Measurements from ENCODE around the gene DMGDH. TPM values are rescaled to one million over a fixed set of nuclear protein-coding genes. Genes with fewer than 3 reads are reported as not detected.

Gene DMGDH
- total and polyA plus RNA-seq, 10 of the 15 experiments (the other 5 are each of a cell fraction or from before 2014, with no cell fraction given), result 0.22 to 1.5 (median 0.44) TPM; not detected in 3

DNA sequence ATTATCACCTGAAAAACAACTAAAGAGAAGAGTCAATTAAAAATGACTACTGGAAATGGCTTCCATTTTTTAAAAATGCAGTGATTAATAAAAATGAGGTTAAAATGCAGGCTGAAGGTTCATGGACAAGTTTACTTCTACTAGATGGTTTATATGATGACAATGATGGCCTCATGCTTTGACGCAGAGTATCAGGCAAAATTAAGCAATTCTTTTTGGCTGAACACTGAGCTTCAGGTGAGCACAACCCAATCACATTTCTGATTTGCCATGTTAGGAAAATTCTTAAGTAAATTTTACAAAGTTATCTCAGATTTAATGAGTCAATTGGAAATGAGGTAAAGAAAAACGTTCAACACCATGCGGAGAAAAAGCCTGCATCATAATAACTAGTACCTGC lies 22.3 kb downstream of the DMGDH start (continued):
- TF ChIP-seq EP300 (IDR thresholded peaks at IDR 0.05; ENCODE audit: borderline replicate concordance in 1 of 2, control insufficient read depth in 1 of 2, low read depth in 2 of 2, low read length in 2 of 2), result no peak
- no peak for TF ChIP-seq NR2C2 (IDR thresholded peaks at IDR 0.05; ENCODE audit: borderline replicate concordance, control insufficient read depth, insufficient read length, low read depth)

DNA sequence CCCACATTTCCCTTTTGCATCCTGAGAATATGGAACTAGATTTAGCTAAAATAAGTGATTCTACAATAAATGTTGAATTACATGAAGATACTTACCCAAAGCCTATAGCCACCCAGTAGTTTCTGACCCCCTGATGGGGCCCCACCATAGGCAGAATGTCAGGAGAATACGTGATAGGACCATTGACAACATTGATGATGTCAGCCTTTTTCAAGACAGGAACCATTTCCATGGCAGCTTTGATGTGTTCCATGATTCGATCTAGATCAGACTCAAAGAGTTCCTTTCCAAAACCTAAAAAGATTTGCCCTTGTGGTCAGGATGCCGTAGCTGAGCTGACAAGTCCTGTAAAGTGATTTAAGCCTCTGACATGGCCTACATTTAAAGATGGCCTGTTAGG lies 27.3 kb downstream of the DMGDH start:
- Histone ChIP-seq H3K4me2 (ENCODE audit: control insufficient read depth, insufficient read depth) (no peak overlapping the region), H3K4me3 (no peak overlapping the region), H4K20me1 (ENCODE audit: control insufficient read depth, insufficient read depth) (no peaks in the 10 kb centered on the region), H2AFZ (ENCODE audit: control insufficient read depth, low read depth, low read length) (no peak overlapping the region), H3K27me3 (replicated peaks in 1 of 2; ENCODE audit: control insufficient read depth in 2 of 2, insufficient read depth in 2 of 2, low read length in 1 of 2) (no peaks in the 10 kb centered on the region; a peak in 1 of 4 replicates), H3K9ac (ENCODE audit: control insufficient read depth, insufficient read depth, low read length) (no peak overlapping the region), H3K36me3 (ENCODE audit: control insufficient read depth in 2 of 2, insufficient read depth in 2 of 2, low read length in 1 of 2) (no peaks in the 10 kb centered on the region), H3K27ac (ENCODE audit: control insufficient read depth, insufficient read depth) (no peak overlapping the region), H3K4me1 (ENCODE audit: control insufficient read depth, insufficient read depth, low read length) (no peaks in the 10 kb centered on the region), H3K79me2 (ENCODE audit: control insufficient read depth, insufficient read depth, low read length) (no peaks in the 10 kb centered on the region), H3K9me3 (replicated peaks; ENCODE audit: control insufficient read depth, insufficient read depth, low read length) (no peaks in the 10 kb centered on the region)
- BruUV-seq (replicated peaks), result no TSS peak
- ChIA-PET CTCF (interaction anchor here (0.8 to 8.9 kb wide), 4 partner anchors 9 to 143 kb away, joined by 3 to 68 read pairs (median 5); no protein-coding TSS in a partner anchor), RAD21 (ENCODE audit: unreplicated experiment) (no interaction called here), POLR2A (interaction anchor here (0.6 kb wide), 1 partner anchor 404 kb away, joined by 4 read pairs; no protein-coding TSS in a partner anchor), SMC1A (ENCODE audit: uncharacterized antibody, unreplicated experiment) (interaction anchor here (1.4 kb wide), 1 partner anchor 22 kb away, joined by 4 read pairs; no protein-coding TSS in a partner anchor)
- FAIRE-seq (no peak), ATAC-seq (no peak), DNase-seq (ENCODE audit: low read depth, low spot score) (no peak)
- intact Hi-C loops (cut with micrococcal nuclease; ENCODE audit: unreplicated experiment) (no loop called here), in situ Hi-C loops (cut with MboI) (no loop called here)
- 36% methylated on average over 3 of the region's 3 CpGs for WGBS (ENCODE audit: insufficient coverage, insufficient replicate concordance, low lambda C conversion rate, missing lambda C conversion rate)
- TF ChIP-seq, protein P1, sequence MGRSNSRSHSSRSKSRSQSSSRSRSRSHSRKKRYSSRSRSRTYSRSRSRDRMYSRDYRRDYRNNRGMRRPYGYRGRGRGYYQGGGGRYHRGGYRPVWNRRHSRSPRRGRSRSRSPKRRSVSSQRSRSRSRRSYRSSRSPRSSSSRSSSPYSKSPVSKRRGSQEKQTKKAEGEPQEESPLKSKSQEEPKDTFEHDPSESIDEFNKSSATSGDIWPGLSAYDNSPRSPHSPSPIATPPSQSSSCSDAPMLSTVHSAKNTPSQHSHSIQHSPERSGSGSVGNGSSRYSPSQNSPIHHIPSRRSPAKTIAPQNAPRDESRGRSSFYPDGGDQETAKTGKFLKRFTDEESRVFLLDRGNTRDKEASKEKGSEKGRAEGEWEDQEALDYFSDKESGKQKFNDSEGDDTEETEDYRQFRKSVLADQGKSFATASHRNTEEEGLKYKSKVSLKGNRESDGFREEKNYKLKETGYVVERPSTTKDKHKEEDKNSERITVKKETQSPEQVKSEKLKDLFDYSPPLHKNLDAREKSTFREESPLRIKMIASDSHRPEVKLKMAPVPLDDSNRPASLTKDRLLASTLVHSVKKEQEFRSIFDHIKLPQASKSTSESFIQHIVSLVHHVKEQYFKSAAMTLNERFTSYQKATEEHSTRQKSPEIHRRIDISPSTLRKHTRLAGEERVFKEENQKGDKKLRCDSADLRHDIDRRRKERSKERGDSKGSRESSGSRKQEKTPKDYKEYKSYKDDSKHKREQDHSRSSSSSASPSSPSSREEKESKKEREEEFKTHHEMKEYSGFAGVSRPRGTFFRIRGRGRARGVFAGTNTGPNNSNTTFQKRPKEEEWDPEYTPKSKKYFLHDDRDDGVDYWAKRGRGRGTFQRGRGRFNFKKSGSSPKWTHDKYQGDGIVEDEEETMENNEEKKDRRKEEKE (IDR thresholded peaks at IDR 0.05), result no peak
- no peak for TF ChIP-seq POLR2A (IDR thresholded peaks at IDR 0.05; ENCODE audit: low read depth, low read length)
- TF ChIP-seq YY1 (IDR thresholded peaks at IDR 0.05; ENCODE audit: low read depth, low read length), result no peak
- TF ChIP-seq, protein P2, sequence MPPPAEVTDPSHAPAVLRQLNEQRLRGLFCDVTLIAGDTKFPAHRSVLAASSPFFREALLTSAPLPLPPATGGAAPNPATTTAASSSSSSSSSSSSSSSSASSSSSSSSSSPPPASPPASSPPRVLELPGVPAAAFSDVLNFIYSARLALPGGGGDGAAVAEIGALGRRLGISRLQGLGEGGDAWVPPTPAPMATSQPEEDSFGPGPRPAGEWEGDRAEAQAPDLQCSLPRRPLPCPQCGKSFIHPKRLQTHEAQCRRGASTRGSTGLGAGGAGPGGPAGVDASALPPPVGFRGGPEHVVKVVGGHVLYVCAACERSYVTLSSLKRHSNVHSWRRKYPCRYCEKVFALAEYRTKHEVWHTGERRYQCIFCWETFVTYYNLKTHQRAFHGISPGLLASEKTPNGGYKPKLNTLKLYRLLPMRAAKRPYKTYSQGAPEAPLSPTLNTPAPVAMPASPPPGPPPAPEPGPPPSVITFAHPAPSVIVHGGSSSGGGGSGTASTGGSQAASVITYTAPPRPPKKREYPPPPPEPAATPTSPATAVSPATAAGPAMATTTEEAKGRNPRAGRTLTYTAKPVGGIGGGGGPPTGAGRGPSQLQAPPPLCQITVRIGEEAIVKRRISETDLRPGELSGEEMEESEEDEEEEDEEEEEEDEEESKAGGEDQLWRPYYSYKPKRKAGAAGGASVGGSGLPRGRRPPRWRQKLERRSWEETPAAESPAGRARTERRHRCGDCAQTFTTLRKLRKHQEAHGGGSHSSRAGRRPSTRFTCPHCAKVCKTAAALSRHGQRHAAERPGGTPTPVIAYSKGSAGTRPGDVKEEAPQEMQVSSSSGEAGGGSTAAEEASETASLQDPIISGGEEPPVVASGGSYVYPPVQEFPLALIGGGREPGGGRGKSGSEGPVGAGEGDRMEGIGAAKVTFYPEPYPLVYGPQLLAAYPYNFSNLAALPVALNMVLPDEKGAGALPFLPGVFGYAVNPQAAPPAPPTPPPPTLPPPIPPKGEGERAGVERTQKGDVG (CRISPR knock-in tag; IDR thresholded peaks at IDR 0.05), result no peak
- TF ChIP-seq CREB1 (IDR thresholded peaks at IDR 0.05; ENCODE audit: low read depth), result no peak
- TF ChIP-seq, protein P3, sequence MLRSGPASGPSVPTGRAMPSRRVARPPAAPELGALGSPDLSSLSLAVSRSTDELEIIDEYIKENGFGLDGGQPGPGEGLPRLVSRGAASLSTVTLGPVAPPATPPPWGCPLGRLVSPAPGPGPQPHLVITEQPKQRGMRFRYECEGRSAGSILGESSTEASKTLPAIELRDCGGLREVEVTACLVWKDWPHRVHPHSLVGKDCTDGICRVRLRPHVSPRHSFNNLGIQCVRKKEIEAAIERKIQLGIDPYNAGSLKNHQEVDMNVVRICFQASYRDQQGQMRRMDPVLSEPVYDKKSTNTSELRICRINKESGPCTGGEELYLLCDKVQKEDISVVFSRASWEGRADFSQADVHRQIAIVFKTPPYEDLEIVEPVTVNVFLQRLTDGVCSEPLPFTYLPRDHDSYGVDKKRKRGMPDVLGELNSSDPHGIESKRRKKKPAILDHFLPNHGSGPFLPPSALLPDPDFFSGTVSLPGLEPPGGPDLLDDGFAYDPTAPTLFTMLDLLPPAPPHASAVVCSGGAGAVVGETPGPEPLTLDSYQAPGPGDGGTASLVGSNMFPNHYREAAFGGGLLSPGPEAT (IDR thresholded peaks at IDR 0.05; ENCODE audit: low read depth), result no peak
- TF ChIP-seq CBFB (IDR thresholded peaks at IDR 0.05; ENCODE audit: low read depth), result no peak
- TF ChIP-seq POLR2AphosphoS5 (IDR thresholded peaks at IDR 0.05; ENCODE audit: low read length), result no peak
- TF ChIP-seq ZNF274 (IDR thresholded peaks at IDR 0.05; ENCODE audit: insufficient read depth, insufficient read length), result no peak

All from GM12878 (cell line).